Measurements from ENCODE around the gene GIT1. TPM values are rescaled to one million over a fixed set of nuclear protein-coding genes. Genes with fewer than 3 reads are reported as not detected.

The GIT1 gene
- total and polyA plus RNA-seq, 2 of the 13 experiments (the other 11 are each of a cell fraction or from before 2014, with no cell fraction given) = 14.2 to 30.8 TPM

DNA sequence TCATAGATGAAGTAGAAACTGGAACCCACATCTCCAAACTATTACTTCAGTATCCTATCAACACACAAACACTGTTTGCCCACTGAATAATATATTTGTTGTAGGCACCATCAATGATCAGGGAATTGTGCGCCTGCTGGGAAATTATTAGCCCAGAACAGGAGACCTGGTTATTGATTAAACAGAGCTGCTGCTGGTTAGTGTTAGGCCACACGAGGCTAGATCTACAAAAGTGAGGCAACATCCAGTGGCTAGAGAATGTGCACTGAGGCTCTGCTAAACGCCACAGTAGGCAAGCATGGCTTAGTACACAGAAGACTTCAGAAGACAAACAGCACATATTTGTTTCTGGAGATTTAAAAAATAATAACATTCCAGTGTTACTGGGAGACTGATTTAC, 33.6 kb downstream of the GIT1 start (continued):
- TF ChIP-seq ZNF567 (CRISPR knock-in tag; IDR thresholded peaks at IDR 0.05; ENCODE audit: borderline replicate concordance) (no peak), ZBTB46 (CRISPR knock-in tag; IDR thresholded peaks at IDR 0.05; ENCODE audit: borderline replicate concordance) (no peak), MAF1 (CRISPR knock-in tag; IDR thresholded peaks at IDR 0.05; ENCODE audit: borderline replicate concordance) (no peak), ATF7-NPFF (CRISPR knock-in tag; IDR thresholded peaks at IDR 0.05; ENCODE audit: low read depth) (no peak), PHB2 (IDR thresholded peaks at IDR 0.05; ENCODE audit: partially characterized antibody) (no peak), JARID2 (CRISPR knock-in tag; IDR thresholded peaks at IDR 0.05; ENCODE audit: insufficient replicate concordance) (no peak), ZBTB7A (CRISPR knock-in tag; IDR thresholded peaks at IDR 0.05) (no peak), RNF219 (CRISPR knock-in tag; IDR thresholded peaks at IDR 0.05) (no peak), SMARCE1 (IDR thresholded peaks at IDR 0.05; ENCODE audit: borderline replicate concordance) (no peak), ZNF354B (CRISPR knock-in tag; IDR thresholded peaks at IDR 0.05) (no peak), SOX13 (IDR thresholded peaks at IDR 0.05) (no peak), SOX13 (CRISPR knock-in tag; conservative IDR thresholded peaks at IDR 0.05 in 1 of 2, IDR thresholded peaks at IDR 0.05 in 1 of 2) (peak in 1 of 2 experiments; percentile 57; a peak in 1 of 4 replicates), ELF1 (CRISPR knock-in tag; IDR thresholded peaks at IDR 0.05) (no peak), ZNF619 (CRISPR knock-in tag; IDR thresholded peaks at IDR 0.05) (no peak), FOXO1 (CRISPR knock-in tag; IDR thresholded peaks at IDR 0.05) (no peak), CENPBD1 (CRISPR knock-in tag; IDR thresholded peaks at IDR 0.05; ENCODE audit: borderline replicate concordance, low read depth) (no peak), MTF1 (CRISPR knock-in tag; IDR thresholded peaks at IDR 0.05) (no peak), TCF12 (IDR thresholded peaks at IDR 0.05) (no peak), TCF12 (CRISPR knock-in tag; IDR thresholded peaks at IDR 0.05) (no peak), BCL6 (CRISPR knock-in tag; IDR thresholded peaks at IDR 0.05) (peak; percentile 69), NONO (IDR thresholded peaks at IDR 0.05) (no peak), NONO (CRISPR knock-in tag; conservative IDR thresholded peaks at IDR 0.05) (no peak), NR2F2 (IDR thresholded peaks at IDR 0.05; ENCODE audit: borderline replicate concordance, low read depth) (no peak), POGZ (CRISPR knock-in tag; IDR thresholded peaks at IDR 0.05) (0 out of 2 replicates have a peak, but pooled peaks have one; percentile 30), ZNF556 (CRISPR knock-in tag; IDR thresholded peaks at IDR 0.05; ENCODE audit: borderline replicate concordance) (no peak), TBX2 (CRISPR knock-in tag; IDR thresholded peaks at IDR 0.05; ENCODE audit: borderline replicate concordance) (peak; percentile 66; the same call in 1 of the 2 replicates)
- TF ChIP-seq, protein P1, sequence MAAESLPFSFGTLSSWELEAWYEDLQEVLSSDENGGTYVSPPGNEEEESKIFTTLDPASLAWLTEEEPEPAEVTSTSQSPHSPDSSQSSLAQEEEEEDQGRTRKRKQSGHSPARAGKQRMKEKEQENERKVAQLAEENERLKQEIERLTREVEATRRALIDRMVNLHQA (CRISPR knock-in tag; IDR thresholded peaks at IDR 0.05) = no peak
- TF ChIP-seq, protein P2, sequence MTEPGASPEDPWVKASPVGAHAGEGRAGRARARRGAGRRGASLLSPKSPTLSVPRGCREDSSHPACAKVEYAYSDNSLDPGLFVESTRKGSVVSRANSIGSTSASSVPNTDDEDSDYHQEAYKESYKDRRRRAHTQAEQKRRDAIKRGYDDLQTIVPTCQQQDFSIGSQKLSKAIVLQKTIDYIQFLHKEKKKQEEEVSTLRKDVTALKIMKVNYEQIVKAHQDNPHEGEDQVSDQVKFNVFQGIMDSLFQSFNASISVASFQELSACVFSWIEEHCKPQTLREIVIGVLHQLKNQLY (CRISPR knock-in tag; IDR thresholded peaks at IDR 0.05) = peak; percentile 24; the same call in 1 of the 2 replicates
